NCI-H526 (cell line): Measurements from ENCODE around the gene SCN1A.
"Not testable (repeated sequence)": the region's sequence is repeated elsewhere in the genome, so short reads cannot be mapped to it uniquely, and the experiment has no call there.

ENCODE experiments used
- DNase-seq, 2 experiments: peaks; one replicate each; lab custom pipeline; 2025; lab: John Stamatoyannopoulos, UW

The SCN1A gene

GRCh38 chr2:166135152-166135848, 7.5 kb upstream of the SCN1A start:
- peak in 1 of 2 experiments; percentile 38 for DNase-seq

- DNase-seq: peak; percentile 84 to 92
Observed at GRCh38 chr2:166134252-166135151, 6.7 kb upstream of the SCN1A start.

- DNase-seq: no peak
Observed at GRCh38 chr2:166133653-166134052, 5.8 kb upstream of the SCN1A start.

- no peak for DNase-seq
Observed at GRCh38 chr2:166128156-166128505, 311 bp upstream of the SCN1A start.

GRCh38 chr2:166126007-166126639, 1.7 kb downstream of the SCN1A start:
- DNase-seq: peak in 1 of 2 experiments; percentile 12

GRCh38 chr2:166125557-166125956, 2.3 kb downstream of the SCN1A start:
- no peak for DNase-seq

GRCh38 chr2:166118180-166118579, 9.6 kb downstream of the SCN1A start:
- no peak for DNase-seq

GRCh38 chr2:166117491-166117890, 10.3 kb downstream of the SCN1A start:
- no peak for DNase-seq

GRCh38 chr2:166115589-166115988, 12.2 kb downstream of the SCN1A start:
- DNase-seq: no peak

GRCh38 chr2:166112193-166112605, 15.6 kb downstream of the SCN1A start:
- DNase-seq: no peak

- peak in 1 of 2 experiments; percentile 42 for DNase-seq
Observed at GRCh38 chr2:166106431-166107015, 21.3 kb downstream of the SCN1A start.

- no peak for DNase-seq
Observed at GRCh38 chr2:166104773-166105172, 23.0 kb downstream of the SCN1A start.

GRCh38 chr2:166104084-166104483, 23.7 kb downstream of the SCN1A start:
- DNase-seq: no peak

- DNase-seq: not testable (repeated sequence)
Observed at GRCh38 chr2:166103277-166103676, 24.5 kb downstream of the SCN1A start.

- no peak for DNase-seq
Observed at GRCh38 chr2:166094325-166094724, 33.5 kb downstream of the SCN1A start.

- no peak for DNase-seq
Observed at GRCh38 chr2:166092889-166093288, 34.9 kb downstream of the SCN1A start.

GRCh38 chr2:166091439-166091838, 36.4 kb downstream of the SCN1A start:
- DNase-seq: no peak

- no peak for DNase-seq
Observed at GRCh38 chr2:166090908-166091307, 36.9 kb downstream of the SCN1A start.

GRCh38 chr2:166090346-166090745, 37.5 kb downstream of the SCN1A start:
- no peak for DNase-seq

- no peak for DNase-seq
Observed at GRCh38 chr2:166088634-166089033, 39.2 kb downstream of the SCN1A start.

GRCh38 chr2:166084301-166084700, 43.5 kb downstream of the SCN1A start:
- no peak for DNase-seq

GRCh38 chr2:166082736-166083135, 45.1 kb downstream of the SCN1A start:
- no peak for DNase-seq
